PC-9 (cell line): ENCODE measurements around the gene IGFBP2. TPM values are rescaled to one million over a fixed set of nuclear protein-coding genes. Genes with fewer than 3 reads are reported as not detected.

Source experiments
- BruUV-seq: library from RNA; stranded (reverse); fragments of 400-500 nt; replicated peaks from 2 replicates; lab custom pipeline; 2021; lab: Mats Ljungman, UMichigan
- CTCF ChIA-PET: fragments of 300-600 bp; sonication (Branson Sonifier 250); formaldehyde crosslinking; loops from one replicate; lab custom pipeline; 2022; ENCODE audit warnings: antibody characterized with exemption; lab: Charles Lee
- POLR2A ChIA-PET: fragments of 300-600 bp; sonication (Branson Sonifier 250); formaldehyde crosslinking; loops from one replicate; lab custom pipeline; 2022; ENCODE audit warnings: antibody characterized with exemption; ENCODE audit not compliant: unreplicated experiment; lab: Charles Lee
- DNase-seq, 2 experiments: peaks; one replicate each; pipeline versions ENCODE4 v3.0.0 to v3.0.0-alpha.2; 2015 to 2022; ENCODE audit warnings: mixed read lengths in 1 of 2
- H2AFZ ChIP-seq: fragments of 200-600 bp; sonication (generic); 2 replicates; pipeline ENCODE4 v1.8.1; 2017; ENCODE audit warnings: antibody characterized with exemption
- H3F3A ChIP-seq: fragments of 200-600 bp; sonication (generic); 2 replicates; pipeline ENCODE4 v1.8.1; 2017; ENCODE audit warnings: antibody characterized with exemption, mild to moderate bottlenecking, low read depth; ENCODE audit not compliant: insufficient read depth
- H3K27ac ChIP-seq: fragments of 200-600 bp; sonication (generic); 2 replicates; pipeline ENCODE4 v1.6.1; 2016; ENCODE audit warnings: mixed run types
- H3K27me3 ChIP-seq: fragments of 200-600 bp; sonication (generic); 2 replicates; pipeline ENCODE4 v1.6.1; 2016; ENCODE audit warnings: low read depth, mixed run types; ENCODE audit not compliant: insufficient read depth
- H3K36me3 ChIP-seq: fragments of 200-600 bp; sonication (generic); 2 replicates; pipeline ENCODE4 v1.6.1; 2016; ENCODE audit warnings: low read depth, mixed run types
- H3K4me1 ChIP-seq: fragments of 200-600 bp; sonication (generic); replicated peaks from 2 replicates; pipeline ENCODE4 v1.6.1; 2016; ENCODE audit warnings: mixed run types; ENCODE audit not compliant: insufficient read depth
- H3K4me2 ChIP-seq: fragments of 200-600 bp; sonication (generic); 2 replicates; pipeline ENCODE4 v1.6.1; 2017; ENCODE audit warnings: mixed run types
- H3K4me3 ChIP-seq: fragments of 200-600 bp; sonication (generic); 2 replicates; pipeline ENCODE4 v1.6.1; 2016; ENCODE audit warnings: mixed run types
- H3K79me2 ChIP-seq: fragments of 200-600 bp; sonication (generic); 2 replicates; pipeline ENCODE4 v1.6.1; 2017; ENCODE audit warnings: low read depth, mixed run types
- H3K9me2 ChIP-seq: fragments of 200-600 bp; sonication (generic); 2 replicates; pipeline ENCODE4 v1.8.1; 2017; ENCODE audit warnings: mild to moderate bottlenecking; ENCODE audit not compliant: insufficient read depth
- H3K9me3 ChIP-seq: fragments of 200-600 bp; sonication (generic); 2 replicates; pipeline ENCODE4 v1.8.1; 2016; ENCODE audit warnings: low read depth; ENCODE audit not compliant: insufficient read depth
- H4K20me1 ChIP-seq: fragments of 200-600 bp; sonication (generic); 2 replicates; pipeline ENCODE4 v1.8.1; 2017; ENCODE audit not compliant: insufficient read depth
- CTCF ChIP-seq: fragments of 200-600 bp; sonication (generic); conservative IDR thresholded peaks from 2 replicates; pipeline ENCODE4 v1.6.1; 2017; ENCODE audit warnings: mixed run types, antibody characterized with exemption, mild to moderate bottlenecking, moderate library complexity
- EZH2 ChIP-seq: fragments of 200-600 bp; sonication (generic); IDR thresholded peaks from 2 replicates; pipeline ENCODE4 v1.8.0; 2017; ENCODE audit warnings: antibody characterized with exemption, low read depth
- intact Hi-C: fragments of 100-400 bp; cut with micrococcal nuclease; formaldehyde crosslinking; loops from one replicate; pipeline ENCODE4 v1.10.0; 2022; ENCODE audit not compliant: unreplicated experiment
- total RNA-seq: library from RNA; stranded (reverse); gene quantifications from 2 replicates; pipeline ENCODE4 v1.2.3, GENCODE V29; 2021

Gene IGFBP2
- total RNA-seq, 1 experiment from 2014 or later: 106 TPM

DNA sequence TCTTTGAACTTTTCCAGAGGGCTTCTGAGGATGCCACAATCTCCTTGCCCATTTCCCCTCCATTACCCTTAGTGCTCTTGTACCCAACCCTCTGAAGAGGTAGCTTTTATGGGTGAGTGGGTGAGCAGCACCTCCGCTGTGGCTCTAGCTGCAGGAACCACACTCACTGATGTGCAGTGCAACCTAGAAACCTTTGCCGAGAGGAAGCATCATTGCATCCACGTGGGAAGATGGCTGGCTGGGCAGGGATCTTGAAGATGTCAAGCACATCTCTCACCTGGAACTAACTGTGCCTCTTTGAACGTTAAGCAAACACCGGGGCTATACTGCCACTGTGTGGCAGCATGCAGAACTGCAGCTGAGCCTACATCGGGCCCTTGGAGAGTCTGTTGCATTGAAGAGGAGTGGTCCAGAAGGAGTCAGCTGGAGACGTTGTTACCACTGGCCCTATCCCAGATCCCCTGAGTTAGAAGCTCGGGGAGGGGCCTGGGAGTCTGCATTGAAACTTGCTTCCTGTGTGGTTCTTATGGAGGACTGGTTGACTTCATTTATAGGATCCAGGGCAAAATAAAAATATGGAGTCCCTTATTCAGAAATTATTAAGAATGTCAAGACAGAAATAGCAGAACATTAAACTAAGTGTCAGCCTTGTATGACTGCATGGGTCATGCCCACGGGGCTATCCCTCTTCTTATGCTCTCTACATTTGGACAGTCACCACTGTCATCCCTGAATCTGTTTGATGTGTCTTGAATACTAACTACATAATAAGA lies 33.4 kb downstream of the IGFBP2 start:
- POLR2A ChIA-PET: no interaction called here
- TF ChIP-seq EZH2 (no peak), CTCF (peak; percentile 99)
- no peaks in the 10 kb centered on the region for H3K9me3 ChIP-seq
- H3K27ac ChIP-seq: no peak overlapping the region
- peaks cover 25% of the 10 kb centered on the region for H3K4me1 ChIP-seq
- CTCF ChIA-PET: interaction anchor here (0.5 to 1.2 kb wide), 6 partner anchors 65 to 160 kb away, joined by 3 to 7 read pairs (median 4); no protein-coding TSS in a partner anchor
- BruUV-seq: no TSS peak
- intact Hi-C loops: loop anchor here (1.0 to 5.0 kb wide), 4 partner anchors 84 to 1046 kb away; no protein-coding TSS in a partner anchor
- no peaks in the 10 kb centered on the region for H3K27me3 ChIP-seq
- no peaks in the 10 kb centered on the region for H4K20me1 ChIP-seq
- peaks cover 10% of the 10 kb centered on the region; the same call in 1 of the 2 replicates for H3F3A ChIP-seq
- H3K36me3 ChIP-seq: no peaks in the 10 kb centered on the region
- H3K79me2 ChIP-seq: no peaks in the 10 kb centered on the region
- H3K4me2 ChIP-seq: no peak overlapping the region
- no peak overlapping the region for H3K4me3 ChIP-seq
- H2AFZ ChIP-seq: no peak overlapping the region
- H3K9me2 ChIP-seq: no peaks in the 10 kb centered on the region
- peak; percentile 56 to 72 for DNase-seq

DNA sequence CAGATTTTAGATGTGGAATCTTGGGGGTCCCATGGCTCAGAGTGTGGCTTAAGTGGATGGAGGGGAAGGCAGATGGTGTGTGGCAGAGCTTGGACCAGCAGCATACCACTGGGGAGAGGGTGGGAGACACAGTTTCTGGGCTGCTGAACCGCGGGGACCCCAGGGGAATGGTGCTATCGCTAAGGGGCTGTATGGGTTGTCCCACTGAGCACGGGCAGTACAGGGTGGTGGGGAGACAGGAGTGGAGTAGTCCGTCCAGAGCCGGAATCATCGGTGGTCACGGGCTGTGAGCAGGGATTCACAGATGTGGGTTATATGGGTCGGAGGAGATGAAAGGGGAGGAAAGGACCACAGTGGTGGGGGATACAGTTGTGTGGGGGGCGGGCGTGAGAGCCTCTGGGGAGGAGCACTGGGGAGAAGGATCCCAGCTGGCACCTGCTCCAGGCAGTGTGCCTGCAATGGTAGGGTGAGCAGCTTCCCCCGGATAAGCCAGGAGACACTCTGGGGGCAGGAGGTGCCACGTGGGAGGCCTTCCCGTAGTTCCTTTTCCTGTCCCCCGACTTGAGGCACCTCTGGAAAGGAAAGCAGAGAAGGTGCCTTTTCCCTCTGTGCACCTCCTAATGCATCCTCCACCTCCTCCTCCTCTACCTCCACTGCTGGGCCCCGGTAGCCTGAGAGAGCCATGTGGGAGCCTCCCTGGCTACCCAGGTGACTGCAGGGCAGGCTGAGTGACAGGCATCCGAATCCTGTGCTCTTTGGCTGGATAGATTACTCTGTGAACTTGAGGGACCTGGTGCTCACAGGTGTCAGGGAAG lies 37.3 kb downstream of the IGFBP2 start:
- Histone ChIP-seq H4K20me1 (no peaks in the 10 kb centered on the region), H3K4me1 (peaks cover 9% of the 10 kb centered on the region), H3K9me2 (no peaks in the 10 kb centered on the region), H3K27ac (no peak overlapping the region), H3K36me3 (no peaks in the 10 kb centered on the region), H3K27me3 (no peaks in the 10 kb centered on the region), H2AFZ (no peak overlapping the region), H3F3A (peaks cover 9% of the 10 kb centered on the region; the same call in 1 of the 2 replicates), H3K79me2 (no peaks in the 10 kb centered on the region), H3K4me3 (no peak overlapping the region), H3K9me3 (no peaks in the 10 kb centered on the region), H3K4me2 (no peak overlapping the region)
- CTCF ChIA-PET: no interaction called here
- no TSS peak for BruUV-seq
- TF ChIP-seq CTCF (no peak), EZH2 (no peak)
- POLR2A ChIA-PET: no interaction called here
- DNase-seq: no peak
- intact Hi-C loops: no loop called here

- no peak for TF ChIP-seq EZH2
- no peak for TF ChIP-seq CTCF
- Histone ChIP-seq H3K4me2 (no peak overlapping the region), H3K79me2 (no peaks in the 10 kb centered on the region), H4K20me1 (no peaks in the 10 kb centered on the region), H3K27me3 (no peaks in the 10 kb centered on the region), H3K9me2 (no peaks in the 10 kb centered on the region), H3K4me3 (no peak overlapping the region), H3K4me1 (peaks cover 3% of the 10 kb centered on the region), H3K36me3 (no peaks in the 10 kb centered on the region), H2AFZ (no peak overlapping the region), H3K9me3 (no peaks in the 10 kb centered on the region), H3F3A (peaks cover 3% of the 10 kb centered on the region; the same call in 1 of the 2 replicates), H3K27ac (no peak overlapping the region)
- ChIA-PET POLR2A (no interaction called here), CTCF (no interaction called here)
- BruUV-seq: no TSS peak
- DNase-seq: no peak
- intact Hi-C loops: no loop called here
Measured at GRCh38 chr2:216671081-216671411, 37.8 kb downstream of the IGFBP2 start.
